Measurements from ENCODE around the gene ZNF423. TPM values are rescaled to one million over a fixed set of nuclear protein-coding genes. Genes with fewer than 3 reads are reported as not detected.

Gene ZNF423
- polyA plus RNA-seq, 4 donors, result 0.54 to 10.3 (median 2.9) TPM; not detected in 1

DNA sequence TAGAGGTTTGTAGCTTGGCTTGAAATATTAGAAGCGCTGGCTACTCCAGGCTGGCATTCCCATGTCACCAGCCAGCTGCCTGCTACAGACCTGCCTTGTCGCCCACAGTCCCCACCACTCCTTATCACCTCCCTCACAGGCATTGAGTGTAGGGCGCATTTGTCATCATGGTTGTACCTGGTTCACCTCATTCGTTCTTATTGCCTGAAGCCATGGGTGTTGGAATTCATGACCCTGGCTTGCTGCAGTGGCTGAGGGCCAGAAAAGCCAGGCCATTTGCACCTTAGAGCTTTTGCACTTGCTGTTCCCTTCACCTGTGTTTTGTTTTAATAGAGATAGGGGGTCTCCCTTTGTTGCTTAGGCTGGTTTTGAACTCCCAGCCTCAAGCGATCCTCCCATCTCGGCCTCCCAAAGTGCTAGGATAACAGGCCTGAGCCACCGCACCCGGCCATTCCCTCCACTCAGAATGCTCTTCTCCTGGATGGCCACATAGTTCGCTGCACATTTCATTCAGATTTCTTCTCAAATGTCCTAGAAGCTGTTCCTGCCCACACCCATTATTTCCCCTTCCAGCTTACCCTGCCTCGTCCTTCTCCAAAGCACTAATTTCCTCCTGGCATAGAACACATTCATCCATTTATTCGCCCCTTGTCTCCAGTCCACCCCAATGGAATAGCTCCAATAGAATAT lies 384.7 kb downstream of the ZNF423 start:
- Histone ChIP-seq H3K36me3 (ENCODE audit: control insufficient read depth in 3 of 3, insufficient read depth in 2 of 3, low read depth in 1 of 3, low read length in 3 of 3) (no peaks in the 10 kb centered on the region), H3K9me3 (ENCODE audit: control insufficient read depth in 2 of 2, insufficient read depth in 1 of 2, low read depth in 1 of 2, low read length in 1 of 2) (no peaks in the 10 kb centered on the region), H3K27ac (ENCODE audit: low read depth in 1 of 3, low read length in 2 of 3) (no peak overlapping the region), H3K4me3 (ENCODE audit: low read depth in 1 of 3, low read length in 3 of 3) (no peak overlapping the region), H3K27me3 (ENCODE audit: control insufficient read depth in 3 of 3, insufficient read depth in 3 of 3, low read length in 3 of 3) (peaks cover 0 to 5% (median 0%) of the 10 kb centered on the region in 3 donors), H3K4me1 (ENCODE audit: control insufficient read depth in 3 of 3, insufficient read depth in 2 of 3, low read depth in 1 of 3, low read length in 2 of 3) (no peaks in the 10 kb centered on the region)
- DNase-seq (no peak), FAIRE-seq (no peak)
- 84 to 87% (median 85%) methylated on average over 11 of the region's 11 CpGs for WGBS, 3 donors

DNA sequence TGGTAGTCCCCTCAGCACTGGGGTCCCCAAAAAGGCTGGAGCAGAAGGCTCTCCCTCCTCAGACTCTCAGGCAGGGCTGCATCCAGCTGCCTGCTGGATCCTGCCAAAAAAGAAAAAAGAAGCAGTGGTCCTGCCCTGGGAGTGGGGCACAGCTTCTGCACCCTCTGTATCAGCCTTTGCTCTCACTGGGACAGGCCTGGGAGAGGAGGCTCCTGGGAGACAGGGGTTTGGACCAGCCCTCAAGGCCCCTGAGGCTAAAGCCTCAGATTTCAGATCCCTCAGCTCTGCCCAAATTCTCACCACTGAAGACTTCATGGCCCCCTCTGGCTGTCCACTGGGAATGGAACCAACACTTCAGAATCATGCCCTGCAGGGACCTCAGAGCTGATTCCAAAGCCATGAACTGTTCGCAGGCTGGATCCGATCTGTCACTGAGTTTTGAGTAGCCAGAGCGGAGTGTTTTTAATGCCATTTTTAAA lies 385.4 kb downstream of the ZNF423 start:
- no peak overlapping the region for H3K27ac ChIP-seq (ENCODE audit: low read depth in 1 of 3, low read length in 2 of 3)
- no peaks in the 10 kb centered on the region for H3K36me3 ChIP-seq (ENCODE audit: control insufficient read depth in 3 of 3, insufficient read depth in 2 of 3, low read depth in 1 of 3, low read length in 3 of 3)
- H3K27me3 ChIP-seq (ENCODE audit: control insufficient read depth in 3 of 3, insufficient read depth in 3 of 3, low read length in 3 of 3), result peaks cover 0 to 11% (median 0%) of the 10 kb centered on the region in 3 donors
- WGBS, 3 donors, result 85 to 96% (median 94%) methylated on average over 3 of the region's 3 CpGs
- DNase-seq (no peak), FAIRE-seq (no peak)
- H3K9me3 ChIP-seq (ENCODE audit: control insufficient read depth in 2 of 2, insufficient read depth in 1 of 2, low read depth in 1 of 2, low read length in 1 of 2), result no peaks in the 10 kb centered on the region
- no peaks in the 10 kb centered on the region for H3K4me1 ChIP-seq (ENCODE audit: control insufficient read depth in 3 of 3, insufficient read depth in 2 of 3, low read depth in 1 of 3, low read length in 2 of 3)
- no peak overlapping the region for H3K4me3 ChIP-seq (ENCODE audit: low read depth in 1 of 3, low read length in 3 of 3)

GRCh38 chr16:49469930-49470451 lies 385.9 kb downstream of the ZNF423 start:
- Histone ChIP-seq H3K4me1 (ENCODE audit: control insufficient read depth in 3 of 3, insufficient read depth in 2 of 3, low read depth in 1 of 3, low read length in 2 of 3) (no peaks in the 10 kb centered on the region), H3K9me3 (ENCODE audit: control insufficient read depth in 2 of 2, insufficient read depth in 1 of 2, low read depth in 1 of 2, low read length in 1 of 2) (no peaks in the 10 kb centered on the region), H3K4me3 (ENCODE audit: low read depth in 1 of 3, low read length in 3 of 3) (no peak overlapping the region), H3K27me3 (ENCODE audit: control insufficient read depth in 3 of 3, insufficient read depth in 3 of 3, low read length in 3 of 3) (peaks cover 0 to 17% (median 0%) of the 10 kb centered on the region in 3 donors), H3K27ac (ENCODE audit: low read depth in 1 of 3, low read length in 2 of 3) (no peak overlapping the region), H3K36me3 (ENCODE audit: control insufficient read depth in 3 of 3, insufficient read depth in 2 of 3, low read depth in 1 of 3, low read length in 3 of 3) (no peaks in the 10 kb centered on the region)
- DNase-seq, result no peak
- FAIRE-seq, result no peak
- WGBS, 3 donors, result 68 to 82% (median 71%) methylated on average over 13 of the region's 13 CpGs

- H3K27ac ChIP-seq (ENCODE audit: low read depth in 1 of 3, low read length in 2 of 3), result no peak overlapping the region
- H3K4me1 ChIP-seq (ENCODE audit: control insufficient read depth in 3 of 3, insufficient read depth in 2 of 3, low read depth in 1 of 3, low read length in 2 of 3), result no peaks in the 10 kb centered on the region
- no peaks in the 10 kb centered on the region for H3K36me3 ChIP-seq (ENCODE audit: control insufficient read depth in 3 of 3, insufficient read depth in 2 of 3, low read depth in 1 of 3, low read length in 3 of 3)
- no peaks in the 10 kb centered on the region for H3K9me3 ChIP-seq (ENCODE audit: control insufficient read depth in 2 of 2, insufficient read depth in 1 of 2, low read depth in 1 of 2, low read length in 1 of 2)
- DNase-seq (no peak), FAIRE-seq (no peak)
- WGBS, 3 donors, result 77 to 86% (median 81%) methylated on average over 6 of the region's 6 CpGs
- peaks cover 0 to 24% (median 3%) of the 10 kb centered on the region in 3 donors for H3K27me3 ChIP-seq (ENCODE audit: control insufficient read depth in 3 of 3, insufficient read depth in 3 of 3, low read length in 3 of 3)
- no peak overlapping the region for H3K4me3 ChIP-seq (ENCODE audit: low read depth in 1 of 3, low read length in 3 of 3)
Observed at GRCh38 chr16:49469311-49469670, 386.6 kb downstream of the ZNF423 start.

DNA sequence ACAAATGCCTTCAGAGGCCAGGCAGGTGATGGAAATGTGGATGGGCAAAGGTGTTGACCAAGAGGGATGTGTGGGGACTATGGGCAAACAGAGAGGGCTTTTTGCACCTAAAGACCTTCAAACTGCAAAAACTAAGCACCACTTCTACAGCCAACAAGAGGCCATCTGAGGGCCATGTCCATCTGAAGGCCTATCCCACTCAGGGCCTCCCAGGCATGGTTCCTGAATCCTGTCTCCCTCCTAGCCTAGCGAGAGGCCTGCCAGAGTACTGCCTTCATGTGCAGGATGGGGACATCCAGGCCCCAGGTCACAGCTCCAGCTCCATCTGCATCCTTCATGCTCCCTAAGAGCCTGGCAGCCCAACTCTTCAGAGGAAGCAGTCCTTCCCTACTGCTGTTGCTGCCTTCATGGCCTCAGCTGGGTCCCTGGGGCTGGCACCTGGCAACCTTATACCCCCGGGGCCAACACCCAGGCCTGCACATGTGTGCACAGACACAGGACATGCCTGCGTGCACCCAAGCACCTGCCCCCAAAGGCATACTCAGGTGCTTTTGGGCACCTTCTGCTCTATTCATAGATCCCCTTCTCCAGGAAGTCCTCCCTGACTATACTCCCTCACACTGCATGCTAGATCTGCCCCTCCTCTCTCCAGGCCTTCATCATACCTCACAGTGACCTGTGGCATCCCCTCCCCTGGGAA lies 387.2 kb downstream of the ZNF423 start:
- no peak for DNase-seq
- Histone ChIP-seq H3K4me1 (ENCODE audit: control insufficient read depth in 3 of 3, insufficient read depth in 2 of 3, low read depth in 1 of 3, low read length in 2 of 3) (no peaks in the 10 kb centered on the region), H3K36me3 (ENCODE audit: control insufficient read depth in 3 of 3, insufficient read depth in 2 of 3, low read depth in 1 of 3, low read length in 3 of 3) (no peaks in the 10 kb centered on the region), H3K27ac (ENCODE audit: low read depth in 1 of 3, low read length in 2 of 3) (no peak overlapping the region), H3K9me3 (ENCODE audit: control insufficient read depth in 2 of 2, insufficient read depth in 1 of 2, low read depth in 1 of 2, low read length in 1 of 2) (no peaks in the 10 kb centered on the region), H3K27me3 (ENCODE audit: control insufficient read depth in 3 of 3, insufficient read depth in 3 of 3, low read length in 3 of 3) (peaks cover 0 to 24% (median 3%) of the 10 kb centered on the region in 3 donors), H3K4me3 (ENCODE audit: low read depth in 1 of 3, low read length in 3 of 3) (no peak overlapping the region)
- 87 to 89% (median 87%) methylated on average over 3 of the region's 3 CpGs for WGBS, 3 donors
- no peak for FAIRE-seq

GRCh38 chr16:49467540-49468372 lies 388.2 kb downstream of the ZNF423 start:
- Histone ChIP-seq H3K36me3 (ENCODE audit: control insufficient read depth in 3 of 3, insufficient read depth in 2 of 3, low read depth in 1 of 3, low read length in 3 of 3) (no peaks in the 10 kb centered on the region), H3K27ac (ENCODE audit: low read depth in 1 of 3, low read length in 2 of 3) (no peak overlapping the region), H3K4me1 (ENCODE audit: control insufficient read depth in 3 of 3, insufficient read depth in 2 of 3, low read depth in 1 of 3, low read length in 2 of 3) (no peaks in the 10 kb centered on the region), H3K27me3 (ENCODE audit: control insufficient read depth in 3 of 3, insufficient read depth in 3 of 3, low read length in 3 of 3) (peaks cover 0 to 24% (median 3%) of the 10 kb centered on the region in 3 donors), H3K4me3 (ENCODE audit: low read depth in 1 of 3, low read length in 3 of 3) (no peak overlapping the region), H3K9me3 (ENCODE audit: control insufficient read depth in 2 of 2, insufficient read depth in 1 of 2, low read depth in 1 of 2, low read length in 1 of 2) (no peaks in the 10 kb centered on the region)
- WGBS, 3 donors, result 71 to 87% (median 81%) methylated on average over 12 of the region's 12 CpGs
- DNase-seq (no peak), FAIRE-seq (no peak)

DNA sequence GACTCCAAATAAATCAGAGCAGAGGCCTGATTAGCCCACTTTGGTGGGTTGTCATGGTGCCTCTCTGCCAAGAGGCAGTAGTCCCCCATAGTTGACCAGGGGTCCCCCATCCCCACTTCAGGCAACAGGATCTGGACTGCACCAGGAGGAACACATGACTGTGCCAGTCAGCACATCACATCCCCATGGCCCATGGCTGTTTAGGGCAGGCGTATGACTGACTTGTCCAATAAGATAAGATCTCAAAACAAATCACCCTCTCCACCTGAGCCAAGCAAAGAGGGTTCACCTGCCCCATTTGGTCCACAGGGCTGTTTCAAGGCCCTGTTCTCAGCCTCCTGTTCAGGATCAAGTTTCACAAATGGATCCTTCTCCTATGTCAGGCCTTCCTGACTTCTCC lies 389.0 kb downstream of the ZNF423 start:
- 64 to 93% (median 78%) methylated on average over 1 of the region's 1 CpG for WGBS, 3 donors
- no peaks in the 10 kb centered on the region for H3K9me3 ChIP-seq (ENCODE audit: control insufficient read depth in 2 of 2, insufficient read depth in 1 of 2, low read depth in 1 of 2, low read length in 1 of 2)
- H3K27ac ChIP-seq (ENCODE audit: low read depth in 1 of 3, low read length in 2 of 3), result no peak overlapping the region
- H3K36me3 ChIP-seq (ENCODE audit: control insufficient read depth in 3 of 3, insufficient read depth in 2 of 3, low read depth in 1 of 3, low read length in 3 of 3), result no peaks in the 10 kb centered on the region
- no peaks in the 10 kb centered on the region for H3K4me1 ChIP-seq (ENCODE audit: control insufficient read depth in 3 of 3, insufficient read depth in 2 of 3, low read depth in 1 of 3, low read length in 2 of 3)
- DNase-seq, result no peak
- H3K27me3 ChIP-seq (ENCODE audit: control insufficient read depth in 3 of 3, insufficient read depth in 3 of 3, low read length in 3 of 3), result peaks cover 0 to 24% (median 3%) of the 10 kb centered on the region in 3 donors
- no peak for FAIRE-seq
- H3K4me3 ChIP-seq (ENCODE audit: low read depth in 1 of 3, low read length in 3 of 3), result no peak overlapping the region

GRCh38 chr16:49466529-49466831 lies 389.4 kb downstream of the ZNF423 start:
- Histone ChIP-seq H3K4me3 (ENCODE audit: low read depth in 1 of 3, low read length in 3 of 3) (no peak overlapping the region), H3K27me3 (ENCODE audit: control insufficient read depth in 3 of 3, insufficient read depth in 3 of 3, low read length in 3 of 3) (peaks cover 0 to 24% (median 3%) of the 10 kb centered on the region in 3 donors), H3K36me3 (ENCODE audit: control insufficient read depth in 3 of 3, insufficient read depth in 2 of 3, low read depth in 1 of 3, low read length in 3 of 3) (no peaks in the 10 kb centered on the region), H3K9me3 (ENCODE audit: control insufficient read depth in 2 of 2, insufficient read depth in 1 of 2, low read depth in 1 of 2, low read length in 1 of 2) (no peaks in the 10 kb centered on the region), H3K27ac (ENCODE audit: low read depth in 1 of 3, low read length in 2 of 3) (no peak overlapping the region), H3K4me1 (ENCODE audit: control insufficient read depth in 3 of 3, insufficient read depth in 2 of 3, low read depth in 1 of 3, low read length in 2 of 3) (no peaks in the 10 kb centered on the region)
- 81 to 91% (median 89%) methylated on average over 4 of the region's 4 CpGs for WGBS, 3 donors
- FAIRE-seq (no peak), DNase-seq (no peak)

All from small intestine (tissue), 7 donors.